HG03457 (cell line): ENCODE results near the gene CREB5.
"Not testable (repeated sequence)": the region's sequence is repeated elsewhere in the genome, so short reads cannot be mapped to it uniquely, and the experiment has no call there.

ENCODE experiments used
- ATAC-seq: cut with Tn5 transposase; IDR thresholded peaks from one replicate; pipeline ENCODE4 v1.9.1; 2021; ENCODE audit warnings: moderate number of reproducible peaks; ENCODE audit not compliant: unreplicated experiment

The CREB5 gene

DNA sequence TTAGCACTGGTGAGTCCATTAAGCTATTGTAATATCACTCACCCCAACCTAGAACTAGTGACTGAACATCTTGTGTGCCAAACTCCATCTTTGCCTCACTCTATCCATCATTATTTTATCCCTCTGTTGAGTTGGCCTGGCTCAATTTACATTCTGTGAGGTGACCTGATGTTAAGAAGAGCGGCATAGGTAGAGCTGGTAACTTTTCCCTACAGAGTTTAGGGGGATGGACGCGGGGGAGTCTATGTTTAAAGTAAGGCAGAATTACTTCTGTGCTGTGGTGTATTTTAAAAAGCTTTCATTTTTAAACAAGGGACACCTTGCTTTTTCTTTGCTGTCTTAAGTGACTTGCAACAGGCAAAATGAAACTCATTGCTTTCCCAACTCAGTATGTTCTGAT is 186.3 kb downstream of the CREB5 start:
- ATAC-seq = no peak

DNA sequence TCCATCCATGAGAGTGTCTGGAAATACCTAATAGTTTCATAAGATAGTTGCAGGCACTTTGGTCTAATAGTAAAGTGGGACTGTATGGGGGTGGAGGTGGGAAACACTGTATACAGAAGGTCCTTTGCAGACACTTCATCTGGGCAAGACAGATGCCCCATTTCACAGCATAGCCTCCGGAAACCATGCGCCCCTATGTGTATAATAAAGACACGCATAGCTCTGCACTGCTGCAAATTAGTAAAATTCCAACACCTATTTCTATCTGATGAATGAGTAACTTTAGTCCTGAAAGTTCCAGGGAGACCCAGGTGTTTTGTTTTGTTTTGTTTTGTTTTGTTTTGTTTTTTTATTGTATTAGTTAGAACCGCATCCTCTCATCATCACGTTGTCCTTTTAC is 187.1 kb downstream of the CREB5 start:
- ATAC-seq = no peak

DNA sequence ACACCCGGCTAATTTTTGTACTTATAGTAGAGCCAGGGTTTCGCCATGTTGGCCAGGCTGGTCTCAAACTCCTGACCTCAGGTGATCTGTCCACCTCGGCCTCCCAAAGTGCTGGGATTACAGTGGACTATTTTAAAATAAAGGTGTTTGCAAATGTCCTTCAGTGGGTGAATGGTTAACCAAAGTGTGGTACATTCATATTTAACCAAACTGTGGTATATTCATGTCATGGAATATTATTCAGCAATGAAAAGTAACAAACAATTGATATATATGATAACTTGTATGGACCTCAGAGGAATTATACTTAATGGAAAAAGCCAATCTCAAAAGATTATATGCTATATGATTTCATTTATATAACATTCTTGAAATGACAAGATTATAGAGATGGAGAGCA is 190.0 kb downstream of the CREB5 start:
- ATAC-seq = no peak

DNA sequence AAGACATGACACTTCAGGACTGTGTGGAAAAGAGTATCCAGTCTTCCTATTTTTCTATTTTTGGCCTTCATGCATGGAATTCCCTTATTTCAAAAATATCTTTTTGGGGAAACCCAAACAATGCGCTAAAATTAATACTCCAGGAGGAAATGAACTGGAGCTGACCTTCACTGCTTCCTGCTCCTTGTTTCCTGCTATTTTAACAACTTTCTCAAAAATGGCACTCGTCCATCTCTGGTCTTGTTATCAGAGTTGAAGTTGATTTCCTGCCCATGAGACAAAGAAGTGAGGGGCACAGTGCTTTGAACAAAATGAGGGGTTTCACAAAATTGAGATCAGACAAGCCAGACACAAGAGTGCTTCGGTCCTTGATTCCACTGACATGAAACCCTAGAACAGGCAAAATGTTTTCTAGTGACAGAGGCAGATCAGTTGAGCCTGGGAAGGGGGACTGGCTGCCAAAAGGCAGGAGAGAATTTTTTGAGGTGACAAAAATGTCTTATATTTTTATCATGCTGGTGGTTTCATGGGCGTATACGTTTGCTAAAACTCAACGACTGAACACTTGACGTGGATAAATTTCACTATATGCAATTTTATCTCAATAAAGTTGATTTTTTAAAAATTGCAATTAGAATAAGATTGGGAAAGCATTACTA is 193.2 kb downstream of the CREB5 start:
- no peak for ATAC-seq

DNA sequence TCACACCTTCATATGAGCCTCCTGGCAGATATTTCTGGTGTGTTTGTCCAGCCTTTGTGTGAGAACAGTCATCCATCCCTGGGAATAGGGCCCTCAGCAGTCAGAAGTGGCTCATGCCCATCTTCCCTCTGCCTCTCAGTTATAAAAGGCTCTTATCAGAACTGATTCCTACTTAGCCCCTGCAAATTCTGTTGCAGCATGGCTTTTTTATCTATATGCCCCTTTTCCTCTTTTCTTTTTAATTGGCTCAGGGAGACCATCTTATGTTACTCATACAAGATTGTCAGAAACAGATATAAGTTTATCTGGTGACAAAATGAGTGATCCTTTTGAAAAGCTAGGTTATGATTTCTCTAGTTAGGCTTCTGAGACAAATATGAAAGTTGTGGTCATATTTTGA is 194.1 kb downstream of the CREB5 start:
- ATAC-seq = no peak

DNA sequence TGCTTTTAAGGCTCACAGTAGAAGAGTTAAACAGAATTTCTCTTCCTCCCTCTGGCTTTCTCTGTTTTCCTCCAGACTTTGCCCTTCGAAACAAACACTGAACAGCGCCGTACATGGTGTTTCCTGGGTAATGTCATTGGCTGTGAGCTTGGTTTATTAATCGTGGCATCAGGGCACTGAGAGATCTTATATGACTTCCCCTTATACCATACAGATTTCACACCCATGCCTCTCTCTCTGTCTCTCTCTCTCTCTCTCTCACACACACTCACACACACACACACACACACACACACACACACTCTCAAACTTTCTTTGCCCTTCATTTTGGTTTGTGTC is 195.5 kb downstream of the CREB5 start:
- no peak for ATAC-seq

DNA sequence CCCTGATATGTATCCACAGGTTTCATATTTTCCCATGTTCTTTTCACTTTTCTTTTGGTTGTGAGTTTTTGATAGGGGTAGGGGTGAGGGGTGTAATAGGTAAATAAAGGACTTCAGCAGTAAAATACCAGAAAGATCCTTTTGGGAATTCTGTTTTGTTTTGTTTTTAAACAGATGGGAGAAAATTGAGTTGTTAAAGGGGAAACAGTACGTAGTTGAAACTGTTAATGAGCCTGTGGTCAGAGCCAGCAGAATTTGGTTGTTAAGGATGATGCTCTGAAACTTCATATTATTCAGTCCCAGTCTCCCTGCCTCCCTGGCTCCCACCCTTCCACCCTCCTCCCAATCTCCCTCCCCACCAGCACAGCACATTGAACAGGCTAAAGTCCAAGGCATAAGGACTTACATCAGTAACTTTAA is 195.9 kb downstream of the CREB5 start:
- ATAC-seq = no peak

DNA sequence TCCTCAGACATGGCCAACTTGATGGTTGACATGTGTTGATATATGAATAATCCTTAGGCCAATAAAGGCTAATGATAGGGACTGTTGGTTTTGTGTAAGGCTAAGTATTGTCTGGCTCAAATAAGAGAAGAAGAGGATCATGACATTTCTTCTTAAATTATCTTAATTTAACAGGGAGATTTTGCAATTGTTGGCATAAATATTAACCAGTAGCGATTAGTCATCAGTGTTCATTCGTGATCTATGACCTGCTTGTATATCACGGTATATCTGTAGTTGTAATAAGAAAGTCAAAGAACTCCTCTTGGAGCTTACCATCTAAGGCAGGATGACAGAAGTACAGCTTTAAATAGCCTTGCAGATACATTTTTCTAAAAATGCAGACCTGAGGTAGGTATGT is 196.4 kb downstream of the CREB5 start:
- ATAC-seq = no peak

DNA sequence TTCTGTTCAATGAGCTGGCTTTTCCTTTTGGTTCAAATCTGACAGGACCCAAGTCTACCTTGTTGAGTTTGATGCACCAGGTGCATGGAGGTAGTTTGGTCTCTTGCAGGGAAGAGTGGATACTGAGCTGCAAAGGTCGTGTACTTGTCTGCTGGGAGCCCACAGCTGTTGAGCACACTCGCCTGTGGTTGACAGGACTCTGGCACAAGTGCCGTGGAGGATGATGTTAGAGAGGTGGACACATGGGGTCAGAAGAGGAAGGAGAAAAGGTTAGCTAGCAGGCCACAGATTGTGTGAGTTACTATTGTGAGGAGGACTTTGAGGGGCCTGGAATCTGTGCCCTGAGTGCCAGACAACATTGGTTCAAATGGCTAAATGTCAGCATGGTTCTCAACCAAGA is 197.3 kb downstream of the CREB5 start:
- no peak for ATAC-seq

DNA sequence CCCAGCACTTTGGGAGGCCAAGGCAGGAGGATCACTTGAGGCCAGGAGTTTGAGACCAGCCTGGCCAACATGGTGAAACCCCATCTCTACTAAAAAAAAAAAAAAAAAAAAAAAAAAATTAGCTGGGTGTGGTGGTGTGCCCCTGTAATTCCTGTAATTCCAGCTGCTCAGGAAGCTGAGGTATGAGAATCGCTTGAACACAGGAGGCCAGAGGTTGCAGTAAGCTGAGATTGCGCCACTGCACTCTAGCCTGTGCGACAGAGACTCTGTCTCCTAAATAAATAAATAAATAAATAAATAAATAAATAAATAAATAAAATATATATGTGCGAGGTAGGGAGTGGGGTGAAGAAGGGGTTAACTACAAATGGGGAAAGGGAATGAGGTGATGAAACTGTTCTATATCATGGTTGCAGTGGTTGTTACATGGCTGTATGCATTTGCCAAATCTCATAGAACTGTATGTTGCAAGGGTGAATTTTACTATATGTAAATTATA is 199.1 kb downstream of the CREB5 start:
- not testable (repeated sequence) for ATAC-seq

DNA sequence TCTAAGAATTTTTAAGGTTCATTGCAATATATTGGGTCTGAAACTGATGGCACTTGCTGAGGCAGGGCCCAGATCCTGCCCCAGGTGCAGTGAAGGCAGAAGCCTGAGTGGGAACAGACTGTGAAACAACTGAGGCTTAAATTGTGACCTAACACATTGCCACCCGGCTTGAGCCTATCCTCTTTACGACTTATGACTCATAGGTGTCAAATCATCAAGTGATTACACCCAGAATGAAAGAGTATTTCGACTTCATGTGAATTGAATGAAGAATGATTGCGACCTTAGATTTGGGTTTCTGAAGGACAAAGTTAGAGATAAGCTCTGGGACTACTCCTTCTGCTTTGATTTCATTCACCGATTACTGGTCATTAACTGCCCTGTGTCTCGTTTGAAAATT is 200.9 kb downstream of the CREB5 start:
- ATAC-seq = no peak

DNA sequence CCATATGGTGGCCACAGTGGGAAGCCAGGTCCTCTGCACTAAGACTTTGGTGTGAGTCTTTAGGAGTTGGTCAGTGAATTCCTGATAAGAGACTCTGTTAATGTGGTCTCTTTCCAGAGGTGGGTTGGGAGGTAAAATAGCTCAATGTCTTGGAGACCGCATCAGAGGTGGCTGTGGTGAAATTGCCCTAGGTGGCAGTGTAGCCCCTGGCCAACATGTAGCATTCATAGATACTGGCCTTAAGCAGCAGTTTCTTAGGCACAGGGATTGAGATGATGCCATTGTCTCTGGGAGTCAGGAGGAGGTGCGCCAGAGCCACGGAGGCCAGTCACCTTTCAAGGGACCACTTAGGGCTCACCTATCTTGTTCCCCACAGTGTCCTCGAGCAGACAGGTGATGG is 202.8 kb downstream of the CREB5 start:
- no peak for ATAC-seq

DNA sequence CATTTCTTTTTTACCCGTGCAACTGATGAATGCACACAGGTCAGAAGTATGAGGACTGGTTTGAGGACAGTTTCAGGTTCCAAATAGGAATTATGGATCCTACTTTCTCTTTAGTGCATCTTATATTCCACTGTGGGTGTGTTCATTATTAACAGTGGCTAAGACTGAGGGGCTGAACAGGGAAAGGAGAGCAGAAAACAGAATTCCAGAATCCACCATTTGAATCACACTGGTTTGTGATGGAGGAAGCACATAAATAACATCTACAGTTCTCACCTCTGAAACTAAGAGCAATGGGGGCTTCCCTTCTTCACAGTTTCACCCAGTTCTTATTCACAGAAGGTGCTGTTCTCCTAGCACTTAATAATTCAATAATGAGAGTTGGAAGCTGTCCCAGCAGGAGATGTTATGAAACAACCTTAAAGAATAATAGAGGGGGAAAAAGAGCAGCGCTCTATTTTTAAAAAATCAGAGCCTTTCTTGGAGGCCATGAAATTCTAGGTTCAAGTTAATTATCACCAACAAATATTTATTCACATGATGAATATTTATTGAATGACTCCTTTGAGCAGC is 205.1 kb downstream of the CREB5 start:
- no peak for ATAC-seq

DNA sequence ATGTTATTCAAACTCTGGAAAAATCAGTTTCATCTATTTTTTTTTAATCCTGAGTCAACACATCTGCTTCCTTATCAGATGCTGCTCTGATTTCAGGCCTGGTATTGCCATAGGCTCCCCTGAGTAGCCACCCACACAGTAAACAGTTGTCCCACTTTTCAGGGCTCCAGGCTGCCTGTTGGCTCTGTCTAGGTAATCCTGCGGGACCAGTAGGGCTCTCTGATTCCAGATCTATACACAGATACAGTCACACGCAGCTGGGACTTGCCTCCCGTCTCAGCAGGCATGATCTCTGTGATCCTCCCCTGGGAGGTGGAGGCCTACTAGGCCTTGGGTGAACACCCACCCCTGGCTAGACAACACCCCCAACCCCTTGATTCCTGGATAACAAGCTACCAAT is 206.1 kb downstream of the CREB5 start:
- ATAC-seq = no peak

DNA sequence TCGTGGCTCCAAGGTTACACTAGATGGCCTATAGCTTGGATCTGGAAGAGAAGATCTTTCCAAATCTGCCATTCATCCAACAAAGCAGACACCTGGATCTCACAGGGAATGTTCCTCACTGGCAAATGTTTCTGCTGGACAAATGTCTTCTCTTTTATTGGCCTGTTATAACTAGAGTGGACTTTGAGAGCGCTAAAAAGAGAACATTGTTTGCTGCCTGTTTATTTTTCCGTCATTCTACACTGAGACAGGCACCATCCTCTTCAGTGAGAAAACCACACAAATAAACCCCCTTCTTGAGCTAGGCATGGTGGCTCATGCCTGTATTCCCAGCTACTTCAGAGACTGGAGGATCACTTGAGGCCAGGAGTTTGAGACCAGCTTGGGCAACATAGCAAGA is 206.9 kb downstream of the CREB5 start:
- no peak for ATAC-seq

DNA sequence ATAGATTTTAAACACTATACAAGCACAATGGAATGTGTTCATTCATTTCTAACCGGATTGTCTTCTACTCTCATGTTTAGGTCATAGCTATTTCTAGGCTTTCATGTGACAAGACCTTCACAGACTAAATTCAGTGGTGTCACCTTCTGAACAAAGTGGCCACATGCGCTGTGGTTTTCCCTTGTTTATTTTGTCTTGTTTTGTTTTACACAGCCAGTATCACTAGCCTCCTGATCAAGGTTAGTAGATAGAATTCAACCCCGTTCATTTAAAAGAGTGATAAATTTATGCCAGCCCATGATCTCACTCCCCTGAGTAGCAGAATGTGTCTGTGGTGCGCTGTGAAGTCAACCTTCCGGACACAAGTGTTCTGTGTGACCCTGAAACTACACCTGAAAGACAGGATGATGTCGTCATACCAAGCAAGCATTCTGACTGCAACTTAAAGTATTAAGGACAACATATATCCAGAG is 209.1 kb downstream of the CREB5 start:
- no peak for ATAC-seq

DNA sequence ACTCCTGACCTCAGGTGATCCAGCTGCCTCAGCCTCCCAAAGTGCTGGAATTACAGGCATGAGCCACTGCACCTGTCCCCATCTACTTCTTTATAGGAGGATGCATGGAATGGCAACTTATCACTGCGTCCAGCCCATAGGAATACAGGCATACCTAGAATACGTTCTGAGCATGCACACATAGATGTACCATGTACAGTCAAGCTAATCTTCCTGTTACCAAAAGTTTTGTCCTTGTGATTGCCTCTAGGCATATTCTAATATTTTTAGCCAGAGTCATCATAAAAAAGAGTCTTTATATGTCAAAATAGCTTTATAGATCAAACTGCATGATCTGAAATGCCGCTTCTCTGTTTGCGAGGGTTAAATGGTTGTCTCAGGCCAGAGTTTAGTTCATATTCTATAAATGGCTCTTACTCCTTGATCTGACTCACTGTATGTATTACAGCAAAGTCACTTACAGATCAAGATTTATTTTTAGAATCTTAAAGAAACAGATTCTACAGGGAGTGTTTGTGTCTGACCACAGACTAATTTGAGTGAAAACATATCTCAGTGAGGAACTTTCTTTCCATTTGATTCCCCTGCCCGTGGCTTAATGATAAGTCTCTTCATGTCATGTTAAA is 210.9 kb downstream of the CREB5 start:
- ATAC-seq = no peak

DNA sequence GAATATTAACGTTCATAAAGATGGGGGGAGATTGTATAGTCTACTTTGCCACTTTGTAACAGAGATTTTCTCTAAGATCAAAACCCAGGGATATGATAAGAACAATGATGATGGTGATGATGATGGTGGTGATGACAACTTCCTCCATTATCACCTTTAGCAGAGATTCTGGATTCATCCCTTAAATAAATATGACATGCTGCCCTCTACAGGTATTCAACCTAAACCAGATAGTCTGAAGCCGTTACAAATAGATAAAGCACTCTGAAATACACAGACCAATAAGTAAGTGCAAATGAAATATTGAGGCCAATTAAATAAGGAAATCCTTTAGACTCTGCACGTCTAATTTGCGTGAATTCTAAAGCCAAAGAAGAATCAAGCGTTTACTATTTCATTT is 211.5 kb downstream of the CREB5 start:
- no peak for ATAC-seq

DNA sequence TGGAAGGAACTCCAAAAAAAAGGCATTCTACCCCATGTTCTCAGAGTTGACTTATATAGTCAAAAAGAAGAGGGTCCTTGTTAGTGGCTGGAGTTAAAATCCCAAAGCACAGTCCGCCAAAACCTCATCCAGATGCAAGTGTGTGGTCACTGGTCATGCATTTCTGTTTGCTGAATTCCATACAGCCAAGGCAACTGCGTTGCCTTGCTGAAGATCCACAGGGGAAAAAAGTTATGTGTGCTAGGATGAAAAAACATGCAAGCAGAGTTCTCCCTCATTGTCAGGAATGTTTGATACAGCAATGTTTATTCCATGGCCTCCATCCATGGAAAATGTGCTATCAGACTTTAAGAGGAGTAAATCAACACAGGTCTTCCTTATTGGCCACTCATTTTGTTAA is 213.1 kb downstream of the CREB5 start:
- ATAC-seq = no peak

DNA sequence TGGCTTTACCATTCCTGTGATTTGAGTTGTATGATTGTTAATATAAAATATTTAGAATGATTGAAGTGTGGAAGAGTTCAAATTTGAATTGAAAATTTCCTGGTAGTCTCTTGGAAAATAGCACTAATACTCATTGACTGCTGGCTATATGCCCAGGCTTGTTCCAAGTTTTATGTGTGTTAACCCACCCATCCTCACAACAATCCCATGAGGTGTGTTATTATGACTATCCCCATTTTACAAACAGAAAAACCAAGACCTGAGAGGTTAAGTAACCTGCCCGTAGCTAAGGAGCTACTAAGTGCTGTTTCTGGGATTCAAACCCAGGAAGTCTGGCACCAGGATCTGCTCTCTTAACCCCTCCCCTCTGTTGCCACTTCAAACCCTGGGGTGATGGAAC is 213.9 kb downstream of the CREB5 start:
- no peak for ATAC-seq

DNA sequence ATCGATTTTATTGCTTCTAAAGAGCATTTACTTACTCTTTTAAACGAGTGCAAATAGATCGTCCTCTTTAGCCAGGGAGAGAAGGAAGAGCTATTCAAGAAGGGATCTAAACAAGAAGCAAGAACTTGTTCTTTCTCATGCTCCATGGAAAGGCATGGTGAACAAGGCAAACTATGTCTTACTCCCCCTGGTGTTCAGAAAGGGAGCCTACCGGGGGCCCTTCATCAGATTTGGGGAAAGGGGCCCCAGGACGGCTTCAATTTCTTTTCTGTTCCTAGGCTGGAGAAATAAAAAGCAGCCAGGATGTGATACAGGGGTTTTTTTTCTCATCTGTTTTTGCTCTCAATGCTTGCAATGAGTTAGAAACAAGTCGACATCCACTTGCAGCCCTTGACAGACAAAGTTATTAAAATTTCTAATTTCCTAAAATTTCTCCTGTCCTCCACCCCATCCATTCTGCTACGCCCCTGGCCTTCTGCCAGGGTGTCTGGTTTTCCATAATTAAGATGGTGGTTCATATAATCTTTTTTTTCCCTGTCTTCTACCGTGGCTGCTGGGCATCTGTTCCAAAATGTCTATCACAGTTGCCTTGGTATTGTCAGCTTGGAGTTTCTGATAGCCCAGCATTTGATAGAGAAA is 214.4 kb downstream of the CREB5 start:
- no peak for ATAC-seq

DNA sequence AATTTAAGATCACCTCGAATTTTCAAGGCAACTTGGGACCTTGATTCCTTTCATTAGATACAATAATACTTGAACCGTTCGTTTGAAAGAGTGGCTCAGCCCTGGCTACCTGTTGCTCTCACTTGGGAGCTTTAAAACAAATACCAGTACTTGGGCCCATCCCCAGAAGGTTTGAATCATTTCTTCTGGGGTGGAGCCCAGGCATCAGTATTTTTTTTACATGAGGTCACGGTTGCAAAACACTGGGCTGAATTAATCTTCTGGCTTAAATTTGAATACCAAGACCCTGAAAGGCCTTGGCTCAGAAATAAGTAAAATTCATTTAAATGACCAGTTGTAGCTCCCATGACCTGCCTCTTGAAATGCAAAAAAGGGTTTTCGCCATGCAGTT is 214.9 kb downstream of the CREB5 start:
- no peak for ATAC-seq
